Skeletal muscle tissue (tissue), 4 donors: ENCODE data around the gene PLIN1. TPM values are rescaled to one million over a fixed set of nuclear protein-coding genes. Genes with fewer than 3 reads are reported as not detected.

Source experiments
- H3K27ac ChIP-seq: one replicate; pipeline ENCODE4 v1.7.0; 2013; ENCODE audit warnings: mild to moderate bottlenecking, low read depth, low read length, inconsistent platforms
- H3K27me3 ChIP-seq, 3 donors: one replicate each; pipeline ENCODE4 v1.7.0; 2013; ENCODE audit warnings: low read length in 3 of 3; ENCODE audit not compliant: control insufficient read depth in 3 of 3, insufficient read depth in 3 of 3
- H3K36me3 ChIP-seq, 3 donors: one replicate each; pipeline ENCODE4 v1.7.0; 2013; ENCODE audit warnings: low read length in 3 of 3; ENCODE audit not compliant: control insufficient read depth in 3 of 3, insufficient read depth in 3 of 3
- H3K4me1 ChIP-seq, 3 donors: one replicate each; pipeline ENCODE4 v1.7.0; 2013; ENCODE audit warnings: low read length in 3 of 3, mild to moderate bottlenecking in 3 of 3; ENCODE audit not compliant: control insufficient read depth in 3 of 3, insufficient read depth in 3 of 3
- H3K4me3 ChIP-seq, 3 donors: one replicate each; pipeline ENCODE4 v1.7.0; 2013; ENCODE audit warnings: low read length in 3 of 3
- H3K9ac ChIP-seq, 3 donors: one replicate each; pipeline ENCODE4 v1.7.0; 2013; ENCODE audit warnings: low read length in 3 of 3, mild to moderate bottlenecking in 3 of 3, moderate library complexity in 2 of 3, low read depth in 1 of 3
- H3K9me3 ChIP-seq, 3 donors: one replicate each; pipeline ENCODE4 v1.7.0; 2013; ENCODE audit warnings: low read length in 3 of 3; ENCODE audit not compliant: control insufficient read depth in 3 of 3
- total RNA-seq: library from RNA; depleted of rRNA; stranded (reverse); fragments of >200 nt; gene quantifications from one replicate; pipeline ENCODE4 v1.2.3, GENCODE V29; 2014
- donor health status: Osteomylitis.

Gene PLIN1
- total RNA-seq, 1 donor from 2014 or later: 39.7 TPM

GRCh38 chr15:89654847-89655805 lies 24.0 kb downstream of the PLIN1 start, which contains the start of gene KIF7:
KIF7 (minus strand) TSS chr15:89655467; CDS start chr15:89652930, 2,537 bp downstream.
- Histone ChIP-seq H3K9ac (peak within 1 kb of the TSS; percentile 50 to 74 (median 70)), H3K9me3 (no peaks in the 10 kb centered on the region), H3K36me3 (no peaks in the 10 kb centered on the region), H3K27ac (no peak within 1 kb of the TSS), H3K4me3 (peak within 1 kb of the TSS; percentile 65 to 70 (median 67)), H3K27me3 (peaks cover 2 to 25% (median 24%) of the 10 kb centered on the region in 3 donors), H3K4me1 (peaks cover 3 to 7% (median 6%) of the 10 kb centered on the region in 3 donors)

- Histone ChIP-seq H3K4me3 (peak overlapping the region; percentile 65 to 70 (median 67)), H3K4me1 (peaks cover 3 to 7% (median 6%) of the 10 kb centered on the region in 3 donors), H3K27me3 (peaks cover 2 to 25% (median 24%) of the 10 kb centered on the region in 3 donors), H3K36me3 (no peaks in the 10 kb centered on the region), H3K9ac (peak overlapping the region; percentile 50 to 74 (median 70)), H3K9me3 (no peaks in the 10 kb centered on the region), H3K27ac (no peak overlapping the region)
Observed at GRCh38 chr15:89654301-89654761, 24.8 kb downstream of the PLIN1 start.

DNA sequence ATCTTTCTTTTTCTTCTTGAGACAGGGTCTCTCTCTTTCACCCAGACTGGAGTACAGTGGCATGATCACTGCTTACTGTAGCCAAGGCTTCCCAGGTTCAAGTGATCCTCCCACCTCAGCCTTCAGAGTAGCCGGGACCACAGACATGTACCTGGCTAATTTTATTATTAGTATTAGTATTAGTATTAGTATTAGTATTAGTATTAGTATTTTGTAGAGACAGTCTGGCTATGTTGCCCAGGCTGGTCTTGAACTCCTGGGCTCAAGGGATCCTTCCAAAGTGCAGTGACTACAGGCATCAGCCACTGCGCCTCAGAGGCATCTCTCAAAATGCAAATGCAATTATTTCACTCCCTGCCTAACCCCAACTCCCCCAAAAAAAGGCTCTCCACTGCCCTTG lies 25.6 kb downstream of the PLIN1 start:
- peaks cover 2 to 25% (median 24%) of the 10 kb centered on the region in 3 donors for H3K27me3 ChIP-seq
- H3K36me3 ChIP-seq: no peaks in the 10 kb centered on the region
- no peak overlapping the region for H3K9ac ChIP-seq
- peaks cover 3 to 7% (median 6%) of the 10 kb centered on the region in 3 donors for H3K4me1 ChIP-seq
- H3K27ac ChIP-seq: no peak overlapping the region
- no peak overlapping the region for H3K4me3 ChIP-seq
- no peaks in the 10 kb centered on the region for H3K9me3 ChIP-seq

DNA sequence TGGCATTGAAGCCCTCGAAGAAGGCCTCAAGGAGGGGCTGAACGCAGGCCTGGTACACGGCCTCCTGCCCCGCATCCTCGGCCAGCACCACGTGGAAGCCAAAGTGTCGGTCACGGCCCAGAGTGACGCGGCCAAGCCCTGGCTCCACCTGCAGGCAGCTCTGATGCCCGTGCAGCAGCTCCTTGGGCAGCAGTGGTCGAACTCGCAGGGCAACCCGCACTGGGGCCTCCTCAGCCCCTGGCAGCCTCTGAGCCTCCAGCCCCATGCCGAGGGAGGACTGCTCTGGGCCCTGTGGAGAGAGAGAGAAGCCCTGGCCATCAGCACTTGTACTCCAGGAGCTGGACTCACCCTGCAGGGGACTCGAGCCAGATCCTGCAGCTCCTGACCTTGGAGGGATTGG lies 26.5 kb downstream of the PLIN1 start:
- Histone ChIP-seq H3K36me3 (no peaks in the 10 kb centered on the region), H3K9me3 (no peaks in the 10 kb centered on the region), H3K27ac (no peak overlapping the region), H3K4me1 (peaks cover 3 to 7% (median 6%) of the 10 kb centered on the region in 3 donors), H3K27me3 (peaks cover 2 to 28% (median 25%) of the 10 kb centered on the region in 3 donors), H3K9ac (no peak overlapping the region), H3K4me3 (no peak overlapping the region)

DNA sequence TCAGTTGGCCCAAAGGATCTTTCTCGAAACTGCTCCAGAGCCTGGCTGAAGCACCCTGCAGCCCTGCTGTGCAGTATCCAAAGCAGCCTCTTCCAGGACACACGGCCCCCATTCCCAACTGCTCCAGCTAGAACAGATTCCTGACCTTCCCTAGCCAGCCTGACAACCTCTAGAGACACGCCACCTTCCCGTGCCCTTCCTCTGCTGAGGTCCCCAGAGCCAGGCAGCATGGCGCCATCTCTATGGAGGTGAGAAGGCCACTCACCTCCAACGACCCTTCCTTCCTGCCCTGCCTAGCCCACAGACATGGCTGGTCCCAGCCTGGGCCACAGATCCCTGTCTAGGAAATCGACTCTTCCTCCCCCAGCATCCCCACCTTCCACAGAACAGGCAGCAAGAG lies 27.0 kb downstream of the PLIN1 start:
- H3K36me3 ChIP-seq: no peaks in the 10 kb centered on the region
- H3K4me3 ChIP-seq: no peak overlapping the region
- peaks cover 3 to 10% (median 10%) of the 10 kb centered on the region in 3 donors for H3K4me1 ChIP-seq
- H3K27me3 ChIP-seq: peaks cover 2 to 28% (median 25%) of the 10 kb centered on the region in 3 donors
- H3K9me3 ChIP-seq: no peaks in the 10 kb centered on the region
- H3K9ac ChIP-seq: no peak overlapping the region
- no peak overlapping the region for H3K27ac ChIP-seq

DNA sequence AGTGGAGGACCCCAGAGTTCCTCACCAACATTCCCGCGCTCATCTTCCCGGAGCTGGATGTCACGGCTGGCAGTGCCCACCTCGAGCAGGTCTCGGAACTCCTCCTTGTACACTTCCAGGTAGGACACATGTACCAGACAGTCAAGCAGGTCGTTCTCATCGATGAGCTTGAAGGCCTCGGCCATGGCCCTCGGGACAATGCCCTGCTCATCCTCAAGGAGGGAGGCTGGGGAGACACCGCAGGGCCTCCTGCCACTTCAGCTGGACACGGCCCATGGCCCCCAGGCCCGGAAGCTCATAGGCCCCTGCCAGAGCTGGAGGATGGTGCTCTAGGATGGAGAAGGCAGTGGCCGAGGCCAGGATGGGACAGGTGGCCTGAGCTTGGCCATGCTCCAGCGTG lies 29.5 kb downstream of the PLIN1 start:
- H3K27me3 ChIP-seq: peaks cover 2 to 25% (median 24%) of the 10 kb centered on the region in 3 donors

GRCh38 chr15:89649013-89649625 lies 30.0 kb downstream of the PLIN1 start:
- Histone ChIP-seq H3K36me3 (no peaks in the 10 kb centered on the region), H3K9ac (no peak overlapping the region), H3K9me3 (no peaks in the 10 kb centered on the region), H3K4me1 (peaks cover 0 to 6% (median 4%) of the 10 kb centered on the region in 3 donors), H3K27me3 (peaks cover 0 to 19% (median 19%) of the 10 kb centered on the region in 3 donors), H3K4me3 (no peak overlapping the region), H3K27ac (no peak overlapping the region)

More for the DNA sequence above, 29.5 kb downstream of the PLIN1 start:
- no peak overlapping the region for H3K27ac ChIP-seq
- no peaks in the 10 kb centered on the region for H3K36me3 ChIP-seq
- H3K9ac ChIP-seq: no peak overlapping the region
- no peaks in the 10 kb centered on the region for H3K9me3 ChIP-seq
- no peak overlapping the region for H3K4me3 ChIP-seq
- peaks cover 3 to 11% (median 9%) of the 10 kb centered on the region in 3 donors for H3K4me1 ChIP-seq

DNA sequence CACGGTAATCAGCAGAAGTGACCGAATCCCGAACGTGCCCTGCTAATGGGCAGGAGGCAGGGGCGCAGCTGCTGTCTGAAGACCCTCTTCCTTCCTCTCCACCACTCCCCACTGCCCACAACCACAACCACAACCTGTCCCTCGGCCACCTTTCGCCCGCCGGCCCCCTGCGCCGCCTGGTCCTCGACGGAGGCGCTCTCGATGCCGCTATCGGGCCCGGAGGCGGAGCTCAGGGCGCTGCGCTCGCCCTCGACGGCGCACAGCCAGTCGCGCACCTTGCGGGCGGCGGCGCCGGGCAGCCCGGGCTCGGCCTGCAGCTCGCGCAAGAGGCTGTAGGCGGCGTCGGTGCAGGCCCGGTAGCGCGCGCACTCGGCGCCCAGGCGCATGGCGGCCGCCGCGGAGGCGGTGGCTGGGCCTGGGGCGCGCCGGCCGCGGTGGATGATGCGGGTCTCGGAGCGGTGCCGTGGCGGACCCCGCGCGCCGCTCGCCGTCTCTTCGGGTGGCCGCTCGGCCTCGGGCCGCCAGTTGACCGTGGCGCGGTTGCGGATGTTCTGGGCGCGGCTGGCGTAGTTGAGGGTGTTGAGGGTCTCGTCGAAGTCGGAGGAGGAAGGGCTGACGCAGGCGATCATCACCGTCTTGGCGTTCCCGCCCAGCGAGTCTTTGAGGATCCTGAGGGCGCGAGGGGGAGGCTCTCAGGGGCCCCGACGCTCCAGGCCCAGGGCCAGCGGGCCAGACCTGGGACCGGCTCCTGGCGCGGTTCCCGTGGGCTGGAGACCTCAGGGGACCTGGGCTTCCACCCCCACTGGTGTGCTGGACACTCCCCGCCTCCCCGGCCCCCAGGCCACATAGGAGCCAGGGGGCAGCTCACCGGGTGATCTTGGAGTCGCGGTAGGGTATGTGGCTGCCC lies 30.8 kb downstream of the PLIN1 start:
- H3K36me3 ChIP-seq: no peaks in the 10 kb centered on the region
- H3K9me3 ChIP-seq: no peaks in the 10 kb centered on the region
- peaks cover 0 to 17% (median 14%) of the 10 kb centered on the region in 3 donors for H3K27me3 ChIP-seq
- peaks cover 0 to 6% (median 4%) of the 10 kb centered on the region in 3 donors for H3K4me1 ChIP-seq
- no peak overlapping the region for H3K9ac ChIP-seq
- H3K27ac ChIP-seq: no peak overlapping the region
- no peak overlapping the region for H3K4me3 ChIP-seq

DNA sequence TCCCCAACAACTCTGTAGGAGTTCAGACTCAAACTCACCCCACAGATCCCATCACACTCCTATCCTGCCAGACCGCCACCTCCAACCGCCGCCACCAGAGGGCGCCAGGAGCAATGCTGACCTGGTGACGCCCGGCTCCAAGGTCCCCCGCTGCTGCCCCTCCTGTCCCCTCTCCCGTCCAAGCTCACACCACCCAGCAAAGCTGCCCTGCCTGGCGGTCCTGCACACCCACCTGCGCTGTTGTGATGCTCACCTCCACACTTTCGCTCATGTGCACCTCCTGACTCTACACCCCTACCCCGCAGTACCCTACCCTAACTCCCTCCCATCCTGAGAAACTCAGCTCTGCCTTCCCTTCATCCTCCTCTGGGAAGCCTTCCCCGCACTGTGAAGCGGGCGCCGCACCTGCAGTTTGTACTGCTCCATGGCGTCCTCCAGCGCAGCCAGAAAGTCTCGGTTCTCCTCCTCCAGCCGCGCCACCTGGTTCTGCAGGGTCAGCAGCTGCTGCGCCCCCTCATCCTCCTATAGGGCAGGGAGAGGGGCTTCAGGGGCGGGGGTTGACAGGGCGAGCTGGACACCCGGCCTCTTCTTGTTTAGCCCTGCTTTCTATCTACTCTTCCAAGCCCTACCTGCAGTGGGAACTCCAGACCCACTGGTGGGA lies 31.8 kb downstream of the PLIN1 start:
- H3K36me3 ChIP-seq: no peaks in the 10 kb centered on the region
- H3K27me3 ChIP-seq: peaks cover 0 to 7% (median 4%) of the 10 kb centered on the region in 3 donors
- H3K4me3 ChIP-seq: peak overlapping the region in 1 of 3 donors; percentile 54

More for the DNA sequence above, 31.8 kb downstream of the PLIN1 start:
- Histone ChIP-seq H3K9me3 (no peaks in the 10 kb centered on the region), H3K4me1 (peaks cover 0 to 6% (median 4%) of the 10 kb centered on the region in 3 donors), H3K9ac (peak overlapping the region in 1 of 3 donors; percentile 43), H3K27ac (no peak overlapping the region)
